ENCODE data around the gene FAM180B.

The FAM180B gene

GRCh38 chr11:47571895-47572294 is 14.6 kb upstream of the FAM180B start:
- Histone ChIP-seq H3K27me3 (replicated peaks) (no peaks in the 10 kb centered on the region), H3K4me3 (ENCODE audit: low read depth, low read length) (no peak overlapping the region), H3K36me3 (replicated peaks) (peaks cover 33% of the 10 kb centered on the region), H3K27ac (peak overlapping the region; percentile 25)
- TF ChIP-seq, protein P1, sequence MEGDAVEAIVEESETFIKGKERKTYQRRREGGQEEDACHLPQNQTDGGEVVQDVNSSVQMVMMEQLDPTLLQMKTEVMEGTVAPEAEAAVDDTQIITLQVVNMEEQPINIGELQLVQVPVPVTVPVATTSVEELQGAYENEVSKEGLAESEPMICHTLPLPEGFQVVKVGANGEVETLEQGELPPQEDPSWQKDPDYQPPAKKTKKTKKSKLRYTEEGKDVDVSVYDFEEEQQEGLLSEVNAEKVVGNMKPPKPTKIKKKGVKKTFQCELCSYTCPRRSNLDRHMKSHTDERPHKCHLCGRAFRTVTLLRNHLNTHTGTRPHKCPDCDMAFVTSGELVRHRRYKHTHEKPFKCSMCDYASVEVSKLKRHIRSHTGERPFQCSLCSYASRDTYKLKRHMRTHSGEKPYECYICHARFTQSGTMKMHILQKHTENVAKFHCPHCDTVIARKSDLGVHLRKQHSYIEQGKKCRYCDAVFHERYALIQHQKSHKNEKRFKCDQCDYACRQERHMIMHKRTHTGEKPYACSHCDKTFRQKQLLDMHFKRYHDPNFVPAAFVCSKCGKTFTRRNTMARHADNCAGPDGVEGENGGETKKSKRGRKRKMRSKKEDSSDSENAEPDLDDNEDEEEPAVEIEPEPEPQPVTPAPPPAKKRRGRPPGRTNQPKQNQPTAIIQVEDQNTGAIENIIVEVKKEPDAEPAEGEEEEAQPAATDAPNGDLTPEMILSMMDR (IDR thresholded peaks at IDR 0.05; ENCODE audit: low read depth, low read length, missing control alignments), result no peak
- in situ Hi-C loops (cut with HindIII; ENCODE audit: low pct_ligation_motif_present, low sequenced_read_pairs), result no loop called here
- peak; percentile 71 for DNase-seq

DNA sequence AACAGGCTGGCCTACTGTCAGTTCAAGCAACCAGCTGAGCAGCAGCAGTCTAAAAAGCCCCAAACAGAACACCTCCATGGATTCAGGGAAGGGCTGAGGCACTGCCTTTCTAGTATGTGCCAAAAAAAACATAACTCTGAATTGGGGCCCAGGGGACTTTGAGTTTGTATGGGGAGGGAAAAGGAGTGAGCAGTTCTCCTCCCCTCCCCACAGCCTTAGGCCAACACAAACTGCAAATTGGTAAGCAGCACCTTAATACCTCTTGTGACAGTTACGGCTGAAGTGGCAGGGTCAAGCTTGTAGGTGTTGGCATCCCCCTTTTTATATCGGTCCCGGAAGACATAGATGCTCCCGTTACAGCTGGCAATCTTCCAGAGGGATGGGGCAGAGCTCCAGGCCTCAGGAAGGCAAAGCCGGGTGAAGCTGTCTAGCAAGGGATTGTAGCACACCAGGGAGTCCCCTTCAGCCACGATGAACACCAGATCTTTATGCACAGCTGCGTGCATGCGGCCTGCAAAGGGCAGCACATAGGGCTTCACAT is 13.7 kb upstream of the FAM180B start:
- Histone ChIP-seq H3K27me3 (replicated peaks) (no peaks in the 10 kb centered on the region), H3K4me3 (ENCODE audit: low read depth, low read length) (no peak overlapping the region), H3K27ac (no peak overlapping the region), H3K36me3 (replicated peaks) (peaks cover 33% of the 10 kb centered on the region)
- DNase-seq, result no peak
- in situ Hi-C loops (cut with HindIII; ENCODE audit: low pct_ligation_motif_present, low sequenced_read_pairs), result no loop called here
- TF ChIP-seq, protein P1 (IDR thresholded peaks at IDR 0.05; ENCODE audit: low read depth, low read length, missing control alignments), result no peak

- Histone ChIP-seq H3K27ac (no peak overlapping the region), H3K4me3 (ENCODE audit: low read depth, low read length) (no peak overlapping the region), H3K27me3 (replicated peaks) (no peaks in the 10 kb centered on the region), H3K36me3 (replicated peaks) (peaks cover 33% of the 10 kb centered on the region)
- in situ Hi-C loops (cut with HindIII; ENCODE audit: low pct_ligation_motif_present, low sequenced_read_pairs), result no loop called here
- TF ChIP-seq, protein P1 (IDR thresholded peaks at IDR 0.05; ENCODE audit: low read depth, low read length, missing control alignments), result no peak
- DNase-seq, result no peak
These were observed 13.2 kb upstream of the FAM180B start for GRCh38 chr11:47573321-47573720.

GRCh38 chr11:47577460-47578041 is 8.9 kb upstream of the FAM180B start:
- peaks cover 39% of the 10 kb centered on the region for H3K36me3 ChIP-seq (replicated peaks)
- TF ChIP-seq, protein P1 (IDR thresholded peaks at IDR 0.05; ENCODE audit: low read depth, low read length, missing control alignments), result no peak
- no peak overlapping the region for H3K27ac ChIP-seq
- H3K4me3 ChIP-seq (ENCODE audit: low read depth, low read length), result peak overlapping the region; percentile 95
- in situ Hi-C loops (cut with HindIII; ENCODE audit: low pct_ligation_motif_present, low sequenced_read_pairs), result no loop called here
- H3K27me3 ChIP-seq (replicated peaks), result no peaks in the 10 kb centered on the region
- DNase-seq, result no peak

GRCh38 chr11:47578524-47579494 is 7.7 kb upstream of the FAM180B start, which contains the start of the genes KBTBD4 and NDUFS3:
Gene KBTBD4 (minus strand): TSS chr11:47578970. CDS start chr11:47578951, 19 bp downstream.
Gene NDUFS3 (plus strand): TSS chr11:47579074. CDS start chr11:47579092, 18 bp downstream.
- H3K36me3 ChIP-seq (replicated peaks), result peaks cover 39% of the 10 kb centered on the region
- in situ Hi-C loops (cut with HindIII; ENCODE audit: low pct_ligation_motif_present, low sequenced_read_pairs), result no loop called here
- H3K27ac ChIP-seq, result peak within 1 kb of the TSS; percentile 65
- peak; percentile 84 for DNase-seq
- TF ChIP-seq, protein P1 (IDR thresholded peaks at IDR 0.05; ENCODE audit: low read depth, low read length, missing control alignments), result no peak
- H3K27me3 ChIP-seq (replicated peaks), result no peaks in the 10 kb centered on the region
- H3K4me3 ChIP-seq (ENCODE audit: low read depth, low read length), result peak within 1 kb of the TSS; percentile 95

Measured in brain microvascular endothelial cell (primary cell).